ENCODE results near the gene VHLL.
"Not testable (repeated sequence)": the region's sequence is repeated elsewhere in the genome, so short reads cannot be mapped to it uniquely, and the experiment has no call there.

Gene VHLL

DNA sequence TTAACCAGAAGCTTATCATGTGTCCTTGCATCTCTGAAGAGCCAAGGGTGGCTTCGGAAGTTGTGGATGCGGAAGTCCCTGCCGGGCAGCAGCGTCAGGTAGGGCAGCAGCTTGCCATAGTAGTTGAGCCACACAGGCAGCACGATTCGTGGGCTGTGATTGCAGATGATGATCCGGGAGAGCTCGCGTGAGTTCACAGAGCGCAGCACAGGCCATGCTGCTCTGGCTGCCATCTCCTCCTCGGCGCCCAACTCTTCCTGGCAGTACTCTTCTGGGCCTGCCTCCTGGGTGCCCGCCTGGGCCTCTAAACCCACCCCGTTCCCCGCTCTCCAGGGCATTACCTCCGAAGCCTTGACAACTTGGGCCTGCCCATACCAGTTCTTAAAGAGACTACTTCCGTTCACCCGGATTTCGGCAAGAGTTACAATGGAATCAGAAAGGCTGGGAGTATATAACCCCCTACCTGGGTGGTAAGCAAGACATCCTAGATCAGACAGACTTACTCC, at the start of gene VHLL:
VHLL (minus strand) TSS at position 456 of the 506 bp plus-strand sequence; CDS start at position 338, 118 bp downstream.
- no peak for DNase-seq

DNA sequence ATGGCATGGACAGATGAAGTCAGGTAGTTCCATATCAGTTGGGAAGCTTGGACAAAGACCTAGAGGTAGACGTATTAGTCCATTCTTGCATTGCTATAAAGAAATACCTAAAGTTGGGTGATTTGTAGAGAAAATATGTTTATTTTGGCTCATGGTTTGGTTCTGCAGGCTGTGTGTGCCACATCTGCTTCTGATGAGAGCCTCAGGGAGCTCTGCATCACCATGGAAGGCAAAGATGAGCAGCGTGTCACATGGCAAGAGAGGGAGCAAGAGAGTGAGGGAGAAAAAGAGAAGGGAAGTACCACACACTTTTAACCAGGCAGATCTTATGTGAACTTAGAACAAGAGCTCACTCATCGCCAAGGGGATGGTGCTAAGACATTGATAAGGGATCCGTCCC, 48.2 kb upstream of the VHLL start:
- no peak for DNase-seq

DNA sequence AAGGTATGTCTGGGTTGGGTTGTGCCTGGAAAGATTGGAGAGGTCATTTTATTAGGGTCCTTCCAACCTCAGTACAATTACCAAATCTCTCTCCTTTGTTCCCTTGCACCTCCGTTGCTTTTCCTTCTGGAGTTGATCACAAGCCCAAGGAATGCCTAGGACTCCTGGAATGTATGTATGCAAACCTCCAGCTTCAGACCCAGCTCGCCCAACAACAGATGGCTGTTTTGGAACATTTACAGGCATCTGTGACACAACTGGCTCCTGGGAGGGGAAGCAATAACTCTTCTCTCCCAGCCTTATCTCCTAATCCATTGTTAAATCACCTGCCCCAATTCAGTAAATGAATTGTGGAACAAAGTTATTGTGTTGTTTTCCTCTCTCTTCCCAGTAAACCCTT, 47.5 kb upstream of the VHLL start:
- no peak for DNase-seq

DNA sequence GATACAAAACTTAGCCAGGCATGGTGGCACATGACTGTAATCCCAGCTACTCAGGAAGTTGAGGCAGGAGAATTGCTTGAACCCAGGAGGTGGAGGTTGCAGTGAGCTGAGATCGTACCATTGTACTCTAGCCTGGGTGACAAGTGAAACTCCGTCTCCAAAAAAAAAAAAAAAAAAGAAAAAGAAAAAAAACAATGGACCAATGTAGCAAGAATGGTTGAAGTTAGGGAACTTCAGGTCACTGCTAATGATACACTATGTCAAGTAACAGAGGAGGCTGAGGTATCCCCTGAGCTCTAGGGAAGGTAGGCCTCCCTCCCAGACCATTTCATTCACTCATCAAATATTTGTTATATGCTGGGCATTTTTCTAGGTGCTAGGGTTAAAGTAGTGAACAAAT, 46.9 kb upstream of the VHLL start:
- not testable (repeated sequence) for DNase-seq

DNA sequence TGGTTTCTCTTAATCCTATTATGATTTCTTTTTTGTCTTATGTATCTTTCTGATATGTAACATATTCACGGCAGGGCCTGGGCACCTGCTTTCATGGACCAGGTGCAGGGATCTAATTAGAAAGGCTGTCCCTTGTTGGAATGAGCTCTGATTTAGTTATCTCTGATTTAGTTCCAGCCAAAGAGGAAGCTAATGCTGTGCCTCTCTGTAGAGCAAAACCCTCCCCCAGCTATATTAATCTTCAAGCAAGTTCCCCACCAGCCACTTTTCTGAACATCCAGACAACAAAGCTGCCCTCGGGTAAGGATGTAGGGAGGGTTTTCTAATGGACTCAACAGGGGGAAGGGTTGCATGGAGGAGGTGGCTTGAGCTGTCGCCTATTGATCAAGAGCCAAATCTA, 45.3 kb upstream of the VHLL start:
- no peak for DNase-seq

DNA sequence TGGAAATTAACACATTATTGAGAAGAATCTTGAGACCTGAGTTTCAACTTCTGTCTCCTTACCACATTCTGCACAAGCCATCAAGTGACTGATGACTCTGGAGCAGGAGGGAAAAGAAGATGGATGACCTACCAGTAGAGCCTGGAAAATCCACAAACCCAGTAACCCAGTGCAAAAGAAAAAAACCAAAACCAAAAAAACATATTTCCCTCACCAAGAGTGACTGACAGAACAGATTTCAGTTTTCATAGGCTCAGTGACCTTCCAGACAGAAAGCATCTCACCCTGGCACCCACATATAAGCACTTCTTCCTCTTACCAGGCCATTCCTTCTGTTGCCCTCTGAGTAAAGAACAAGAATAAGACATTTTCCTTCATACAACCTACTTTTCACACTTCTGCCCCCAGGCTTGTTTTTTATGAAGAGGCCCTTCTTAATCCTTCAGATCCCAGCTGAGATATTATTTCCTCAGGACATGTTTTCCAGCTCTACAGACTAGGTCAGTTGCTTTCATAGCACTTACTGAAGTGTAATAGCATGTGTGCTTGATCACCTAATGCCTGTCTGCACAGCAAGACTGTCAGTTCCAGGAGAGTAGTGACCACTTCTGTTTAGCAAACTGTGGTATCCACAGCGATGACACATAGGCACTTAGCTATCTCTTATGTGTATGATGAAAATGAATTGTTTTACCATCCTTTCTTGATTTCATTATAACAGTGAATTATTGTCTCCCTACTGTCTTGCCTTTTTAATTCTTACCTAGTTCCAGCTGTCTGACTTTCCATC, 43.3 kb upstream of the VHLL start:
- DNase-seq, result no peak

DNA sequence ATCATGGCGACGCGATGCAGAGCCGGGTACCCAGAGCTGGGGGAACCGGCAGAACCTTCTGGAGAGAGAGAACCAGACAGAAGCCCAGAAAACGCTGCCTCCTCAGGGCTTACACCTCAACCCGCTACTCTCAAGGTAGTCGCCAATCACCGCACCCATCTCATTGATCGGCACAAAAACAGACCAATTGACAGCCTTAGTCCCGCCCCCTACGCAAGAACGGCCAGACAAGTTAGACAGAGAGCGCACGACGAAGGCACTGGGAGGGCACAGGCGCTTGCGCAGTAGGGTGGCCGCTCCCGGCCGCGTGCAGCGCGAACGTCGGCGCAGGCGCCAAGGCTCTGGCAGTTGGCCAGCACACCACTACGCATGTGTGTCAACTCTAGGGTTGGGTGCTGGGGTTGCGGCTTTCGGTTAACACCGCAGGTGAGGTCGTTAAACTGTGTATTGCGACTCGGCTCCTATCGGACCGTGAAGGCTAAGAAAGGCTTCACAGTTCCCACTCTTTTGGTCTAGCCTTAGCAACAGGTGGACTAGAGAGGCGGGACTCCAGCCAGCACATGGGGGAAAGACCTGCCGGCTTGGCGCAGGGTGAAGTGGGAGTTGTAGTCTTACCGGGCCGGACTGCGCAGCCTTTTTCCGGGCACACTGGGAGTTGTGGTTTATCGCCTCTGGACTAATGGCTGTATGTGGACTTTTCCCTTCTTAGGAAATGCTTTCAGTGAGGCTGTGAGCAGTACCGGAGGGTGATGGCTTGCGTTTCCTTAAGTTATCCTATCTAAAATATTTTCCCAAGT, 39.3 kb upstream of the VHLL start, which contains the start of the genes CCT3 and TSACC:
CCT3 (minus strand) TSS at position 113 of the 797 bp plus-strand sequence; CDS start at position 5, 108 bp downstream.
TSACC (plus strand) TSS at position 347 of the 797 bp plus-strand sequence. CDS start 1,232 bp downstream, outside the sequence.
- peak; percentile 99 for DNase-seq

DNA sequence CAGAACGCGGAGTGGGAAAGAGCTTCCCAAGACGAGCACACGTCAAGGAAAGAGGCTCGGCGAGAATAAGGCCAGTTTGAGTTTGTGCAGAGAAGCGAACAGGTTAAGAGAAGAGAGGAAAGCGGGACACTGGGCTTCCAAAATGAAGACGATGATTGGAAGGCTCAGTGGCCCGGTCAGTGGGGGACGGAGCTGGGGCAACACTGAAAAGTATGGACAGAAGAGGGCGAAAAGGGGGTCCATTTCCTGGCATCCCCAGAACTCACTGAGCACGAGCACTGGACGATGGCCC, 38.7 kb upstream of the VHLL start:
- no peak for DNase-seq

DNA sequence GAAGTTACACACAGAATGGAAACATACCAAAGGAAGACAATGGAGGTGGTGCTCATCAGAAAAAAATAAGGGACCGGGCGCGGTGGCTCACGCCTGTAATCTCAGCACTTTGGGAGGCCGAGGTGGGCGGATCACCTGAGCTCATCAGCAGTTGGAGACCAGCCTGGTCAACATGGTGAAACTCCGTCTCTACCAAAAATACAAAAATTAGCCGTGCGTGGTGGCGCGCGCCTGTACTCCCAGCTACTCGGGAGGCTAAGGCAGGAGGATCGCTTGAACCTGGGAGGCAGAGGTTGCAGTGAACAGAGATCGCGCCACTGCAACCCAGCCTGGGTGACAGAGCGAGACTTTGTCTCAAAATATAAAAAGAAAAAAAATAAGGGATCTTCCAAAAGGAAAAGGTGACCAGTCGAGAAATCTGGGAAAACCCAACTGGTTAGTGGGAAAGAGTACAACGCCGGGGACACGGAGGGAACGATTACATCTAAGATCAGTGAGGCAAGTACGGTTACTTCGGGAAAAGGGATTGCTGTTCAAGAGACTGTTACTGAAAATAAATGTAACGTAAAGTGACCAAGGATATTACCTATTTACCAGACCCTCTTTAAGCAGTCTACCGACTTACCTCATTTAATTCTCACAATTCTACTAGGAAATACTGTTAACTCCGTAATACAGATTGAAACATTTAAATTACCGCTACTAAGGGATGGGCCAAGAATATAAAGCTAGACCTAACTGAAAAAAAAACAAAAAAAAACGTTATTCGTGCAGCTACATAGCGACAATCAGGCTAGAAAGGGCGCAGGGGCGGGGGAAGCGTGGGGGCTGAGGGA, 38.2 kb upstream of the VHLL start:
- DNase-seq, result no peak

DNA sequence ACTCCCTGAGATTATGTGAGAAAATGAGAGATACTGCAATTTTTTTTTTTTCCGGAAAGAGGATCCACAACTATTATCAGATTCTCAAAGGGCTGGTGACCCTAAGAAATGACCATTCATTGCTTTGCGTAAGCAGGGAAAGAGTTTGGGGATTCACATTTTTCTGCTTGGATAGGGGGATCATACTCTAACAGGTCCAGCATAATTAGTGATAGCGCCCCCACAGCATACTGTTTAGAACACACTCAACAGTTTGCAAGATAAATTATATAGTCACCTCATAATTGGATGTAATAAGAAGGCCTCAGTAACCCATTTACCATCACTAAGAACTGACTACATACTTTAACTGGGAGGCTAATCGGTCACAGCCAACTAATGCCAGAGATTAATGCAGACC, 37.1 kb upstream of the VHLL start:
- DNase-seq, result no peak

DNA sequence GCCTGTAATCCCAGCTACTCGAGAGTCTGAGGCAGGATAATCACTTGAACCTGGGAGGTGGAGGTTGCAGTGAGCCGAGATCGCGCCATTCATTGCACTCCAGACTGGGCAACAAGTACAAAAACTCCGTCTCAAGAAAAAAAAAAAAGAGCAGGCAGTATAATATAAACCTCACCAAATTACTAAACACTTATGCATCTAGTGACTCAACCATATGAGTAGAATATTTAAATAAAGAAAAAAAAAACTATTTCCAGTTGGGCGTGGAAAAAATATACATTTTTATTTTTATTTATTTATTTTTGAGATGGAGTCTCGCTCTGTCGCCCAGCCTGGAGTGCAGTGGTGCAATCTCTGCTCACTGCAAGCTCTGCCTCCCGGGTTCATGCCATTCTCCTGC, 24.1 kb upstream of the VHLL start:
- not testable (repeated sequence) for DNase-seq

DNA sequence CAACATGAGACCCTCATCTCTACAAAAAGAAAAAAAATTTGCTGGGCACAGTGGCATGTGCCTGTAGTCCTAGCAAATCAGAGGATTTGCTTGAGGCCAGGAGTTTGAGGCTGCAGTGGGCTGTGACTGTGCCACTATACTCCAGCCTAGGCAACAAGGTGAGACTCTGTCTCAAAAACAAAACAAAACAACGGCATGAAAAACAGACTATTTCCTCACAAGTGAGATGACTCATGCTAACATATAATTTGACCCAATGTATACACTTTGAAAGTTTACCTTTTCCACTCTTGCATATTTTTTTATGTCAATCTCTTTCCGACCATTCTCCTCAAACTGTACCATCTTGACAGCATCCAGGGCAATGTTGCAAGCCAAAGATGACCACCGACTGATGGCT, 21.5 kb upstream of the VHLL start:
- no peak for DNase-seq

DNA sequence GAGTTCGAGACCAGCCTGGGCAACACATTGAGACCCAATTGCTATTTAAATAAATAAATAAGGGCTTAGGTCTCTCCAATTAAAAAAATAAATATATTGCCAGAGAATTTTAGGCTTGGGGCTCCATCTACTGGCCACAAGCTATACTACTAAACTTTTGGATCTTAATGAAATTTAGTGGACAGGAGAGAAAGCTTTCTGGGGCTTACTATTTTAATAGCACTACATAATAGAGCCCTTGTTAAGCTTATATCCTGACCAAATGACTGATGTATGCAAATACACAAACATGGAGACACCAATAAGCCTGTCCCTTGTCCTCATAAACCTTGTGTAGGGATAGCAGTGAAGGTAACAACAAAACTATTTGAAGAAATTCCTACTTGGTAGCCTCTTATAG, 20.6 kb upstream of the VHLL start:
- DNase-seq, result no peak

DNA sequence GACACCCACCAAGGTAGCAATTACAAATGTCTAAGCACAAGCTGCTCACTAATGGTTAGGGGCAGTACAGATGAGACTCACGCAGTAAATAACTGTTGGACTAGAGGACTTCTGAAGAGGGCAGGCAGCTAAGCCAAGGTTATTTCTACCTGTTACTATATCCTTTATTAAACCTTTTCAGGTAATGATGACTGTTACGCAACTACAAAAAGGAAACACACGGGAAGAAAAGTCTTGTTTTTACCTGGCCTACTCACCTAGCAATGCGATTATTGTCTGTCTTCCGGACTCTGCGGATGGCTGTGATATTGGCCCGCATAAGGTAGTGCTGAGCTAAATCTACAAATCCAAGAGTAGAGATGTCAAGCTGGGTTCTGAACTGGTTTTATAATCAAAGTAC, 17.8 kb upstream of the VHLL start:
- no peak for DNase-seq

DNA sequence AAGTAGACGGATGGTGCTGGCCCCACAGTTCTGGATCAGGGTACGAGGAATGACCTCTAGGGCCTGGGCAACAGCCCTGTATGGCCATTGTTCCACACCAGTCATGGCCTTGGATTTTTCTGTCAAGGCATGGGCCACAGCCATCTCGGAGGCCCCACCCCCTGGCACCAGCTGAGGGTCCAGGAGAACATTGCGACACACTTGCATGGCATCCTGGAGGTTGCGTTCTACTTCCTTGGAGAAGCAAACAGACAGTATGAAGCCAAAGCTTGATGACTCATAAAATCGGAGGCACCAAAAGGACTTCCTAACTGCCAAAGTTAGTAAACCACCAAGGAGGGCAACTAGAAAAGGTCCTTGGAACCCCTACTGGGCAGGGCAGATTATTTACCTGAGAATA, 11.9 kb upstream of the VHLL start:
- DNase-seq, result no peak

DNA sequence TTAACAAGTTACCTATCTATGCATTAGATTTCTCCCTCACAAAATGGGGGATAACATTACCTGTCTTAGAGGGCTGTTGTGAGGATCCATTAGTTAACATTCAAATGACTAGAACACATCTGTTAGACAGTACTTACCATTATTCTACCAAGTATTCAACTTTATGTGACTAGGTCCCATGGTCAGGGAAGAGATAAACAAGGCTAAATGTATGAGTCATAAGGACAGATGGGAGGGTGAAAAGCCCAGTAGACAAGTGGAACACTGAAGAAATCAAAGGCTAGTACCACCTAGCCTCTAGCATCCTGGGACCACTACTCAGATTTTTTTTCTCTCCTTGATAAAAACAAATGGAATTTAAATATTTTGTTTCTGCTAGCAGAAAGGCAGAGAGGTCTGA, 9.0 kb upstream of the VHLL start:
- no peak for DNase-seq

DNA sequence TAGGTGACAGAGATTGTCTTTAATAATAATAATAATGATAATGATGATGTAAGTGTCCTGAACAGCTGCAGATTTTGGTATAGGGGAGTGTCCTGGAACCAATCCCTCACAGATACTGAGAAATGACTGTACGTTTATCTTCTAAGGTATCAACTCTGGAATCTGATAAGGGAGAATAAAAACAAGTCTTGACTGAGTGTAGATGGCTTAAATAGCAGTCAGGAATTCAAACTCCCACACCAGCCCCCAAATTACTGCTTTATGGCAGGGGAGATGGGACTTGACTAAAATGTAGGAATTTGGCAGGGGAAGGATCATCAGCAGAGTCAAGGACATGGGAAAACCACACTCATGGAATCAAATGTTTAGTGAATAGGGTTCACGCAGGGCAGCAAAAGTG, 6.1 kb upstream of the VHLL start:
- DNase-seq, result no peak

DNA sequence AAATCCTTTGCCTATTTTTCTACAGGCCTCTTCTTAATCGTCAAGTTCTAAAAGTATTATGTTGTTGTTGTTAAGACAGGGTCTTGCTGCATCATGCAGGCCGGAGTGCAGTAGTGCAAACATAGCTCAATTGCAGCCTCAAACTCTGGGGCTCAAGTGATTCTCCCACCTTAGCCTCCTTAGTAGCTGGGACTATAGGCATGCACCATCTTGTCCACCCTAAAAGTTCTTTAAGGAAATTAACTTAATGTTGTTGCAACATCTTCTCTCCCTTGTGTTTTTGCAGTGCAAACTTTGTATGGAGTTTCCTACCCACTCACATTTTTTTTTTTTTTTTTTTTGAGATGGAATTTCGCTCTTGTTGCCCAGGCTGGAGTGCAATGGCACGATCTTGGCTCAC, 4.1 kb upstream of the VHLL start:
- DNase-seq, result no peak

DNA sequence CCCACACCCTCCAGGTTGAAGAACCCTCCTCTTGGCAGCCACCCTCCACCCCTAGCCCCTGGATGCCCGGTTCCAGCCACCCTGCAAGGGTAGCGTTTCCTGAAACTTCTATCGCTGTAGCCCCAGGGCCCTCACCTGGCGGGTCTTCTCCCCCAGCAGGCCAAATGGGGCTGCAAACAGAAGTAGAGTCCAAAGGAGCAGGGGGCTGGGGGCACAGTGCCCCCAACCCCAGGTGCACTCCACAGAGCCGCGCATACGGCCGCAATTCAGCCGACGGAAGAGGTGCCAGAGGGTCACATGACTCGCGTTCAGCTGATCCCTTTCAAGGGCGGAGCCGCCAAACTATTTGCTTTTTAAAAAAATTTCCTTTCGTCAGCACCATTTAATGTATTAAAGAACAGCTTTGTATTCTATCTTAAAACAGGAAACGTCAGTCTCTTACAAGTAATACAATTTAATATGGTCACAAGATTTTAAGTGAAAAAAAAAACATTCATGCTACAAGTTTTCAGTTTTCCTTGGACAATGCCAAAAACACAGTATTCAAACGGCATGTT, 3.6 kb downstream of the VHLL start, which contains the start of gene GLMP:
GLMP (minus strand) TSS at position 289 of the 557 bp plus-strand sequence; CDS start at position 255, 34 bp downstream.
- peak; percentile 82 for DNase-seq

DNA sequence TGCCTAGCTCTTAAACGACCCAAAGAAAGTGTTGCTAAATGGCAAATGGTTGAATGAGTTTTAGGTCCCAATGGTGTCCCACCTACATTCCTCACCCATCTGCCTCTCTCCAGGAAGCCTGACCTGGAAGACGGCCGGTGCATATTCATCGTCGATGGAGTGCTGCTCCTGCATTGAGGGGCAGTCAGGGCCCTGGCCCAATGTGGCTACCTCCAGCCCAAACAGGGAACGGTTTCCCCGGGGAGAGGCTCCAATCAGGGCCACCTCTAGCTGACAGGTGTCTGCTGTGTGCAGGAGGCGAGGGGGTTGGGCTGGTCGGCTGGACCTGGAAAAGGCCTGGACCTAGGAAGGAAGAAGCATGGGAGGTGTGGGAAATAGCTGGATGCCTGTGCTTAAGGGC, 5.2 kb downstream of the VHLL start:
- DNase-seq, result no peak

DNA sequence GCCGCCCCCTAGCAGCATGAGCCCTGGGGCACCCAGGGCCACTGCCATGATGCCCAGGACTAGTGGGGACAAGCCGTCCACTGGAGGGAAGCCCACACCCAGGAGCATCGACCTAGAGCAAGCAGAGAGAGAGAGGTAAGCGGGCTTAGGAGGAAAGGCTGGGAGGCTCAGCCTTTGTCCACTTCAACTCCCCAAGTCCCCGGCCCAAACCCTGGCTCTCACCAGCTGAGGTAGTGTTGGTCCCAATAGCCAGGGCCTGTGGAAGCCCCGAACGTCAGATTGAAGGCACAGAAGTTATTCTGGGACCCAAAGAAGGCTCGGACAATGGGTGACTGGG, 6.0 kb downstream of the VHLL start:
- no peak for DNase-seq

DNA sequence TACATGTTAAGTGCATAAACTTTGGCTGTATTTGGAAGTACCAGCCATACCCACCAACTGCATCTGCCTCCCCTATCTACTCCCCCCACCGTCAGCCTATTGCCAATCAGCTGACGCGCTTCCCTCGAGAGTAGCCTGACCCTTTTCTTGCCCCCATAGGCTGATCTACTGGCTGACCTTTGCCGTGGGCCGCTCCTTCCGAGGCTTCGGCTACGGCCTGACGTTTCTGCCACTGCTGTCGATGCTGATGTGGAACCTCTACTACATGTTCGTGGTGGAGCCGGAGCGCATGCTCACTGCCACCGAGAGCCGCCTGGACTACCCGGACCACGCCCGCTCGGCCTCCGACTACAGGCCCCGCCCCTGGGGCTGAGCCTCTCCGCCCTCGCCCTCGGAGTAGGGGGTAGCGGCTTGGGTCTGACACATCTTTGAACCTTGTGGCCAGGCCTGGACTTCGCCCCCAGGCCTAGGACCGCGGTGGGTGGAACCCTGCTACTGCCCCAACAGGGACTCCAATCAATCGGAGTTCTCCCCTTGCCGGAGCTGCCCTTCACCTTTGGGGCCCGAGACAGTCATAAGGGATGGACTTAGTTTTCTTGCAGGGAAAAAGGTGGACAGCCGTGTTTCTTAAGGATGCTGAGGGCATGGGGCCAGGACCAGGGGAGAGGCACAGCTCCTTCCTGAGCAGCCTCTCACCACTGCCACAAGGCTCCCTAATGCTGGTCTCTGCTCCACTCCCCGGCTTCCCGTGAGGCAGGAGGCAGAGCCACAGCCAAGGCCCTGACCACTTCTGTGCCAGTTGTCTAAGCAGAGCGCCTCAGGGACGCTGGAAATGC, 7.7 kb downstream of the VHLL start:
- DNase-seq, result peak; percentile 92

All from femur (tissue), 1 donor.